Measurements from ENCODE around the gene SLC35G6.

- TF ChIP-seq, protein P1, sequence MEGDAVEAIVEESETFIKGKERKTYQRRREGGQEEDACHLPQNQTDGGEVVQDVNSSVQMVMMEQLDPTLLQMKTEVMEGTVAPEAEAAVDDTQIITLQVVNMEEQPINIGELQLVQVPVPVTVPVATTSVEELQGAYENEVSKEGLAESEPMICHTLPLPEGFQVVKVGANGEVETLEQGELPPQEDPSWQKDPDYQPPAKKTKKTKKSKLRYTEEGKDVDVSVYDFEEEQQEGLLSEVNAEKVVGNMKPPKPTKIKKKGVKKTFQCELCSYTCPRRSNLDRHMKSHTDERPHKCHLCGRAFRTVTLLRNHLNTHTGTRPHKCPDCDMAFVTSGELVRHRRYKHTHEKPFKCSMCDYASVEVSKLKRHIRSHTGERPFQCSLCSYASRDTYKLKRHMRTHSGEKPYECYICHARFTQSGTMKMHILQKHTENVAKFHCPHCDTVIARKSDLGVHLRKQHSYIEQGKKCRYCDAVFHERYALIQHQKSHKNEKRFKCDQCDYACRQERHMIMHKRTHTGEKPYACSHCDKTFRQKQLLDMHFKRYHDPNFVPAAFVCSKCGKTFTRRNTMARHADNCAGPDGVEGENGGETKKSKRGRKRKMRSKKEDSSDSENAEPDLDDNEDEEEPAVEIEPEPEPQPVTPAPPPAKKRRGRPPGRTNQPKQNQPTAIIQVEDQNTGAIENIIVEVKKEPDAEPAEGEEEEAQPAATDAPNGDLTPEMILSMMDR (conservative IDR thresholded peaks at IDR 0.05; ENCODE audit: low read depth, low read length): no peak
- TF ChIP-seq EZH2 (IDR thresholded peaks at IDR 0.05; ENCODE audit: low read length, unreplicated experiment): no peak
Measured at GRCh38 chr17:7513850-7514419, 32.7 kb downstream of the SLC35G6 start.
